Neuronal stem cell (in vitro differentiated cells): ENCODE results near the gene POM121L12. TPM values are rescaled to one million over a fixed set of nuclear protein-coding genes. Genes with fewer than 3 reads are reported as not detected.

ENCODE experiments used
- DNase-seq: peaks from one replicate; pipeline ENCODE4 v3.0.0-alpha.2; 2013; ENCODE audit warnings: low spot score
- H2AFZ ChIP-seq: one replicate; pipeline ENCODE4 v1.6.1; 2013; ENCODE audit warnings: mild to moderate bottlenecking, low read length, inconsistent platforms
- H2AK5ac ChIP-seq: 2 replicates; pipeline ENCODE4 v1.6.1; 2013; ENCODE audit warnings: low read depth, mild to moderate bottlenecking, inconsistent platforms, low read length, moderate library complexity, mixed read lengths
- H2BK120ac ChIP-seq: 2 replicates; pipeline ENCODE4 v1.6.1; 2013; ENCODE audit warnings: low read depth, mild to moderate bottlenecking, inconsistent platforms, low read length, moderate library complexity, mixed read lengths
- H2BK12ac ChIP-seq: one replicate; pipeline ENCODE4 v1.6.1; 2013; ENCODE audit warnings: low read length, inconsistent platforms
- H2BK15ac ChIP-seq: 2 replicates; pipeline ENCODE4 v1.6.1; 2013; ENCODE audit warnings: mild to moderate bottlenecking, low read length, inconsistent platforms, mixed read lengths
- H2BK5ac ChIP-seq: one replicate; pipeline ENCODE4 v1.6.1; 2013; ENCODE audit warnings: inconsistent platforms, mild to moderate bottlenecking, low read length, moderate library complexity
- H3K14ac ChIP-seq: one replicate; pipeline ENCODE4 v1.6.1; 2013; ENCODE audit warnings: low read length, inconsistent platforms
- H3K18ac ChIP-seq: 2 replicates; pipeline ENCODE4 v1.6.1; 2013; ENCODE audit warnings: low read length, inconsistent platforms
- H3K23ac ChIP-seq: 2 replicates; pipeline ENCODE4 v1.6.1; 2013; ENCODE audit warnings: low read depth, mild to moderate bottlenecking, mixed read lengths, low read length, inconsistent platforms; ENCODE audit not compliant: poor library complexity
- H3K27ac ChIP-seq: replicated peaks from 3 replicates; pipeline ENCODE4 v1.5.1; 2013; ENCODE audit warnings: low read length, inconsistent platforms
- H3K27me3 ChIP-seq, 3 experiments: 2 replicates each; pipeline ENCODE4 v1.6.1; 2013; ENCODE audit warnings: low read length in 3 of 3, mild to moderate bottlenecking in 2 of 3, inconsistent platforms in 1 of 3, low read depth in 1 of 3, mixed read lengths in 1 of 3, moderate library complexity in 1 of 3; ENCODE audit not compliant: control insufficient read depth in 3 of 3, insufficient read depth in 3 of 3
- H3K36me3 ChIP-seq, 2 donors: replicated peaks in 1 of 2; 2 replicates each; pipeline ENCODE4 v1.6.1; 2013; ENCODE audit warnings: low read length in 2 of 2; ENCODE audit not compliant: control insufficient read depth in 2 of 2, insufficient read depth in 2 of 2
- H3K4ac ChIP-seq: 2 replicates; pipeline ENCODE4 v1.6.1; 2013; ENCODE audit warnings: inconsistent platforms, mild to moderate bottlenecking, low read length, moderate library complexity
- H3K4me1 ChIP-seq, 2 donors: 1 replicate in 1 of 2; 2 replicates in 1 of 2; pipeline ENCODE4 v1.6.1; 2013; ENCODE audit warnings: low read length in 2 of 2, low read depth in 1 of 2; ENCODE audit not compliant: control insufficient read depth in 2 of 2, insufficient read depth in 1 of 2
- H3K4me2 ChIP-seq: one replicate; pipeline ENCODE4 v1.6.1; 2013; ENCODE audit warnings: mild to moderate bottlenecking, low read length, inconsistent platforms; ENCODE audit not compliant: insufficient read depth, poor library complexity, severe bottlenecking
- H3K4me3 ChIP-seq, 2 donors: 2 replicates each; pipeline ENCODE4 v1.5.1; 2013; ENCODE audit warnings: low read length in 2 of 2, mild to moderate bottlenecking in 2 of 2, inconsistent platforms in 1 of 2, moderate library complexity in 1 of 2
- H3K79me1 ChIP-seq: one replicate; pipeline ENCODE4 v1.6.1; 2013; ENCODE audit warnings: low read depth, mild to moderate bottlenecking, inconsistent platforms, low read length, moderate library complexity
- H3K9ac ChIP-seq: one replicate; pipeline ENCODE4 v1.6.1; 2013; ENCODE audit warnings: mild to moderate bottlenecking, low read depth, low read length, inconsistent platforms; ENCODE audit not compliant: poor library complexity
- H3K9me3 ChIP-seq, 2 donors: replicated peaks in 1 of 2; 2 replicates each; pipeline versions ENCODE3 to v1.6.1; 2013; ENCODE audit warnings: low read length in 2 of 2, mild to moderate bottlenecking in 2 of 2, inconsistent platforms in 1 of 2, low read depth in 1 of 2, mixed read lengths in 1 of 2, moderate library complexity in 1 of 2; ENCODE audit not compliant: control insufficient read depth in 2 of 2, insufficient read depth in 1 of 2
- H4K8ac ChIP-seq: one replicate; pipeline ENCODE4 v1.6.1; 2013; ENCODE audit warnings: low read depth, mild to moderate bottlenecking, inconsistent platforms, low read length, moderate library complexity
- H4K91ac ChIP-seq: one replicate; pipeline ENCODE4 v1.6.1; 2013; ENCODE audit warnings: low read length, low read depth, mild to moderate bottlenecking, inconsistent platforms; ENCODE audit not compliant: poor library complexity
- WGBS, 2 donors: extraction: QIAGEN DNeasy Blood & Tissue Kit; methylation state at CpG; one replicate each; pipeline ENCODE4 v1.1.7; 2013; ENCODE audit warnings: missing lambda C conversion rate in 2 of 2, mixed read lengths in 1 of 2; ENCODE audit not compliant: insufficient read length in 2 of 2, insufficient replicate concordance in 1 of 2; ENCODE audit errors: extremely low coverage in 2 of 2; 5-methylcytosine and 5-hydroxymethylcytosine counted together
- polyA plus RNA-seq, 2 experiments: library from polyadenylated mRNA; stranded (reverse); fragments of 200-250 nt; gene quantifications; one replicate each; pipeline ENCODE4 v1.2.3, GENCODE V29; 2013

Gene POM121L12
- polyA plus RNA-seq (2013, experiment 1 of 2), result not detected
- not detected for polyA plus RNA-seq (2013, experiment 2 of 2)

DNA sequence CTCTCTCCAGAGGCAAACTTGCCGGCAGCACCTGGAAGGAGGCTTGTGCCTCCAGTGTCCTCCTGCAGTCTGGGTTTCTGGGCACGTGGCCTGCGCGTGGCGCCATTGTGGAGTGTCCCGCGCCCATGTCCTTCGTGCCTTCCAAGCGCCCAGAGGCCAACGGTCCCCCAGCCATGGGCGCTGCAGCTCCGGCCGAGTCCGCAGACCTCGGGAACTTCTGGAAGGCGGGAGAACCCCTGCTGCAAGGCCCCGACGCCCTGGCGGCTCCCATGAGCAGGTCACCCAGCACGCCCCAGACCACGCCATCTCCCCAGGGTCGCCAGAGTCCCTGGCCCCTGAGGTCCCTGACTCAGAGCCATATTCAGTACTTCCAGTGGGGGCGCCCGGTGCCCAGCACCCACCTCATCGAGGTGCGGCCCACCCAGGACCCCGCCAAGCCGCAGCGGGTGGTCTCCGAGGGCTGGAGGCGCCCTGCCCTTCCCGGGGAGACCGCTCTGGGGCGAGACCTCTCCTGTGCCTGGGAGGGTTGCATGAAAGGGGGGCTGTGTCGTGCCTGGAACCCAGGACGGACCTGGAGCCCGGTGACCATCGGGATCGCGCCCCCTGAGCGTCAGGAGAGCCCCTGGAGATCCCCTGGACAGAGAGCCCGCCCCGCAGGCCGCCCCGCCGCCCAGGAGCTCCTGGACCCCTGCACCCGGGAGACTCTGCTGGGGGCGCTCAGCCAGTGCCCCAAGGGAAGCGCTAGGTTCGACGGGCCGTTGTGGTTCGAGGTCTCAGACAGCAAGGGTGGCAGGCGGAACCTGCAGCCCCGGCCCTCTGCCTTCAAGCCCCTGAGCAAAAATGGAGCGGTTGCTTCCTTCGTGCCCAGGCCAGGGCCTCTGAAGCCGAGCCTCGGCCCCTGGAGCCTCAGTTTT, at the start of gene POM121L12:
Gene POM121L12, plus strand, starts transcription at position 135 of the 914 bp plus-strand sequence. Its CDS starts 39 bp downstream, at position 174.
- Histone ChIP-seq H3K9me3 (peaks cover 0 to 4% of the 10 kb centered on the region in 2 donors), H3K79me1 (no peaks in the 10 kb centered on the region), H3K4me3 (no peak within 1 kb of the TSS), H3K4ac (no peak within 1 kb of the TSS), H4K8ac (no peak within 1 kb of the TSS), H4K91ac (no peak within 1 kb of the TSS), H3K9ac (no peak within 1 kb of the TSS), H2AK5ac (peak within 1 kb of the TSS; percentile 46), H2BK12ac (no peak within 1 kb of the TSS), H2AFZ (no peak within 1 kb of the TSS), H2BK15ac (no peak within 1 kb of the TSS), H3K14ac (no peak within 1 kb of the TSS), H3K27ac (no peak within 1 kb of the TSS), H2BK120ac (no peak within 1 kb of the TSS), H3K4me1 (no peaks in the 10 kb centered on the region), H2BK5ac (no peak within 1 kb of the TSS), H3K23ac (no peak within 1 kb of the TSS), H3K18ac (peak within 1 kb of the TSS; percentile 48), H3K36me3 (no peaks in the 10 kb centered on the region), H3K4me2 (no peak within 1 kb of the TSS), H3K27me3 (no peaks in the 10 kb centered on the region)
- DNase-seq, result no peak
- WGBS, 2 donors, result no CpG with 5 or more reads among the region's 59 CpGs

GRCh38 chr7:52992001-52992400, 43.4 kb upstream of the POM121L12 start:
- no peak overlapping the region for H3K4me3 ChIP-seq
- no peak overlapping the region for H2AK5ac ChIP-seq
- no peak overlapping the region for H3K4ac ChIP-seq
- no peak overlapping the region for H3K4me2 ChIP-seq
- H3K23ac ChIP-seq, result no peak overlapping the region
- no peaks in the 10 kb centered on the region for H3K4me1 ChIP-seq
- H2AFZ ChIP-seq, result no peak overlapping the region
- no peak overlapping the region for H3K14ac ChIP-seq
- H3K18ac ChIP-seq, result no peak overlapping the region
- no peak overlapping the region for H2BK12ac ChIP-seq
- H3K27ac ChIP-seq, result no peak overlapping the region
- no peak overlapping the region for H2BK120ac ChIP-seq
- H2BK15ac ChIP-seq, result no peak overlapping the region
- H4K91ac ChIP-seq, result no peak overlapping the region
- no peaks in the 10 kb centered on the region for H3K79me1 ChIP-seq
- no peak for DNase-seq
- H3K36me3 ChIP-seq, result no peaks in the 10 kb centered on the region
- no peak overlapping the region for H4K8ac ChIP-seq
- H3K9me3 ChIP-seq, result no peaks in the 10 kb centered on the region
- H3K9ac ChIP-seq, result no peak overlapping the region
- no peaks in the 10 kb centered on the region for H3K27me3 ChIP-seq
- no peak overlapping the region for H2BK5ac ChIP-seq

GRCh38 chr7:52992479-52993162, 42.8 kb upstream of the POM121L12 start:
- no peak for DNase-seq
- H2AK5ac ChIP-seq, result no peak overlapping the region
- no peak overlapping the region for H2BK15ac ChIP-seq
- H3K36me3 ChIP-seq, result no peaks in the 10 kb centered on the region
- no peak overlapping the region for H3K9ac ChIP-seq
- H2AFZ ChIP-seq, result no peak overlapping the region
- H3K4me1 ChIP-seq, result no peaks in the 10 kb centered on the region
- no peaks in the 10 kb centered on the region for H3K27me3 ChIP-seq
- H4K8ac ChIP-seq, result no peak overlapping the region
- no peak overlapping the region for H3K27ac ChIP-seq
- H3K79me1 ChIP-seq, result no peaks in the 10 kb centered on the region
- H3K14ac ChIP-seq, result no peak overlapping the region
- no CpG with 5 or more reads among the region's 4 CpGs for WGBS, 2 donors
- no peak overlapping the region for H2BK12ac ChIP-seq
- H4K91ac ChIP-seq, result no peak overlapping the region
- H3K9me3 ChIP-seq, result no peaks in the 10 kb centered on the region
- no peak overlapping the region for H3K4me2 ChIP-seq
- no peak overlapping the region for H3K18ac ChIP-seq
- H3K4ac ChIP-seq, result no peak overlapping the region
- no peak overlapping the region for H3K23ac ChIP-seq
- no peak overlapping the region for H2BK5ac ChIP-seq
- no peak overlapping the region for H3K4me3 ChIP-seq
- H2BK120ac ChIP-seq, result no peak overlapping the region

GRCh38 chr7:52995676-52996075, 39.8 kb upstream of the POM121L12 start:
- Histone ChIP-seq H4K91ac (no peak overlapping the region), H3K14ac (no peak overlapping the region), H2AK5ac (no peak overlapping the region), H2AFZ (no peak overlapping the region), H3K27ac (no peak overlapping the region), H3K23ac (no peak overlapping the region), H2BK12ac (no peak overlapping the region), H3K27me3 (no peaks in the 10 kb centered on the region), H2BK5ac (no peak overlapping the region), H3K9ac (no peak overlapping the region), H2BK120ac (no peak overlapping the region), H3K4me2 (no peak overlapping the region), H3K9me3 (no peaks in the 10 kb centered on the region), H3K36me3 (no peaks in the 10 kb centered on the region), H3K4me1 (no peaks in the 10 kb centered on the region), H2BK15ac (no peak overlapping the region), H3K4ac (no peak overlapping the region), H3K18ac (no peak overlapping the region), H3K4me3 (no peak overlapping the region), H4K8ac (no peak overlapping the region), H3K79me1 (no peaks in the 10 kb centered on the region)
- no peak for DNase-seq
- WGBS, 2 donors, result no CpG with 5 or more reads among the region's 1 CpG
